ENCODE results near the gene MBNL1.
"Not testable (repeated sequence)": the region's sequence is repeated elsewhere in the genome, so short reads cannot be mapped to it uniquely, and the experiment has no call there.

The MBNL1 gene

GRCh38 chr3:152416808-152417580 is 148.3 kb downstream of the MBNL1 start:
- peak; percentile 27 for DNase-seq

- DNase-seq = no peak
These were observed 151.0 kb downstream of the MBNL1 start for GRCh38 chr3:152419748-152420147.

DNA sequence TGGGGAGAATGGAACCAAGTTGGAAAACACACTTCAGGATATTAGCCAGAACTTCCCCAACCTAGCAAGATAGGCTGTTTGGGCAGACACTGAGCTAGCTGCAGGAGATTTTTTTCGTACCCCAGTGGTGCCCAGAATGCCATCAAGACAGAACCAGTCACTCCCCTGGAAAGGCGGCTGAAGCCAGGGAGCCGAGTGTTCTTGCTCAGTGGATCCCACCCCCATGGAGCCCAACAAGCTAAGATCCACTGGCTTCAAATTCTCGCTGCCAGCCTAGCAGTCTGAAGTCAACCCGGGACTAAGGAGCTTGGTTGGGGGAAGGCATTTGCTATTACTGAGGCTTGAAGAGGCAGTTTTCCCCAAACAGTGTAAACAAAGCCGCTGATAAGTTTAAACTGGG is 152.4 kb downstream of the MBNL1 start:
- no peak for DNase-seq

DNA sequence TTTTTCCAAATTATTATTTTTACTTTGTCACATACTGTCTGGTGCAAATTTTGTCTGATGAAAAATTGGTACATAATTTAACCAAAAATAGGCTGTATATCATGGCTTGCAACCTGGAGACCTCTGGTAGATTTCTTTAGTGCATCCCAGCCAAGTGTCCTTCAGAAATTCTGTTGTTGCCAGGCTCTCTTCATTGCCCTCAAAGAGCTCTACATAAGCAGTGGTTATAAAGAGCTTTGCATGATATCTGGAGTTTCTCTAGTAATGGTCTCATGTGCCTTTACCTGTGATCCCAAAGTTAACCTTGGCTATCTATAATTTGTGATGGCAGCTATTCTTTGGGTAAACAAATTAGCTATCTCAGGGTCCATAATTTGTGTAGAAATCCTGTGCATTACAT is 157.7 kb downstream of the MBNL1 start:
- DNase-seq = no peak

GRCh38 chr3:152428577-152428976 is 159.8 kb downstream of the MBNL1 start:
- DNase-seq = no peak

DNA sequence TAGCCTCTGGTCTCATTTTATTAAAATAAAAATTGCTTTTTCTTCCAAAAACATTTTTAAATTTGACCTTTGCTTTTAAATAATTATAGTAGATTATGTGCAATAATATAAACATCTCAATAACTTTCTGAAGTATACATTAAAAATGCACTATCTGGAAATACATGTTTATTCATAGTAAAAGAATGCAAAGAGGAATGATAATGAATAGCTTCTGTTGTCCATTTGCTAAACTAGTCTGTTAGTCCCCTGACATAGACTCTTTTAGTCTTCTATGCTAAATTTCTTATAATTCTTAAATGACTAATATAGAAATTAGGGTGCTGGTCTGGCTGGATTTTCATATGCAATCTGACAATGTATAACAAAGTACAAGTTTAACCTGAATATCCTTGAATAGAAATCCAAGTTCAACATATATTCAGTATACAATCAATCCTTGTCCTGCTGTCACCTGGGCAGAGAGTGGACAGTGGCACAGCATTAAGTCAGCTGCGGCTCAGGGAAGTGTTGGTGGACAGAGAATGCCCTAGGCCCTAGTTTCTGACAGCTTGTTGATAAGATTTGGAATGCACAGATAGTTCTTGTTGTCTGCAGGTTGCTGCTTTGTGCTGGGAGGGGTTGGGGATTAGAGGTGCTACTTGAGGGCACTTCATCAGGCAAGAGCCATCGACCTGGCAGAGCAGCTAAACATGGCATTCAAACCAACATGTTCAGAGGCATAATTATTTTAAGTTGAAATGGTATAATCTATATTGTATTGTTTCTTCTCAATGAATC is 161.7 kb downstream of the MBNL1 start:
- DNase-seq = peak; percentile 41

- no peak for DNase-seq
These were observed 165.4 kb downstream of the MBNL1 start for GRCh38 chr3:152434142-152434541.

DNA sequence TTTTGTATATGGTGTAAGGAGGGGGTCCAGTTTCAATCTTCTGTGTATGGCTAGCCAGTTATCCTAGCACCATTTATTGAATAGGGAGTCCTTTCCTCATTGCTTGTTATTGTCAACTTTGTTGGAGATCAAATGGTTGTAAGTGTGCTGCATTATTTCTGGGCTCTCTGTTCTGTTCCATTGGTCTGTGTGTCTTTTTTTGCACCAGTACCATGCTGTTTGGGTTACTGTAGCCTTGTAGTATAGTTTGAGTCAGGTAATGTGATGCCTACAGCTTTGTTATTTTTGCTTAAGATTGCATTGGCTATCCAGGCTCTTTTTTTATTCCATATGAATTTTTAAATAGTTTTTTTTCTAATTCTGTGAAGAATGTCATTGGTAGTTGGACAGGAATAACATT is 166.5 kb downstream of the MBNL1 start:
- DNase-seq = not testable (repeated sequence)

DNA sequence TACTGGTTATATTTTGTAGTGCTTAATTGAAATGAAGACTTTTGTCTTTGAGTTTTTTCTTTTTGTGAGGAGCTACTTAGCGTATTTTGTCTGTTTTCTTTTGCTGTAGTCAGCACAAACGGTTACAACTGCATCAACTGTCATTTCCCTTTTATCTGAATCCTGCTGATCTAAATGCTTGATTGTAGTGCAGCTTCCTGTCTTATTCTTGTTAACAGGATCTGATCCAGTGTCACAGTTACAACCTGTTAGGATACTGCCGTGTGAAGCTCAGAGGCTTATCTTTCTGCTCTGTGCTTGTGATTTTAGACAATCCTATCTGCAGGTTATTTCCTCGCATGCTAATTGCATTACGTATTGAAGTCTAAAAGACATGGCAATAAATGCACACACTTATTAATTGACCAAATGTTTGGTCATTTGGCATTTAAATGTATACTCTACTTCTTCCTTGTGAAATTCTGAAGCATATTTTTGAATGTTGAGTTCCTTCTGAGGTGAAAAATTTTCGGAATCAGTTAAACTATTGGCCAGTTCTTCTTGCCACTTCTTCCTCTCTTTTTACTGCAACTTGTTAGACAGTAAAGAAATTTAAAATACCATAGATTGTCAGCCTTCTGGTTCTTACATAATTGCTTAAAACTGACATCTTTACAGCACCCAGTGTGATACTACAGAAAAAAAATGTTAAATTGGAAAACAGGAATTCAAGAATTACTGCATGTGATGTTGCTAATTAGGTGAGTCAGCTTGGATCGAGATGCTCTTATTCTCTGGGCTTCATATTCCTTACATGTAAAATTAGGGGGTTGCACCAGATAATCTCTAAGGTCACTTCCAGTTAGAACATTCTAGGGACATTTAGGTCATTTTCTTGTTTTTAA is 168.2 kb downstream of the MBNL1 start:
- DNase-seq = no peak

- DNase-seq = no peak
These were observed 169.5 kb downstream of the MBNL1 start for GRCh38 chr3:152438181-152438580.

- no peak for DNase-seq
These were observed 170.0 kb downstream of the MBNL1 start for GRCh38 chr3:152438706-152439105.

GRCh38 chr3:152440243-152440642 is 171.5 kb downstream of the MBNL1 start:
- not testable (repeated sequence) for DNase-seq

DNA sequence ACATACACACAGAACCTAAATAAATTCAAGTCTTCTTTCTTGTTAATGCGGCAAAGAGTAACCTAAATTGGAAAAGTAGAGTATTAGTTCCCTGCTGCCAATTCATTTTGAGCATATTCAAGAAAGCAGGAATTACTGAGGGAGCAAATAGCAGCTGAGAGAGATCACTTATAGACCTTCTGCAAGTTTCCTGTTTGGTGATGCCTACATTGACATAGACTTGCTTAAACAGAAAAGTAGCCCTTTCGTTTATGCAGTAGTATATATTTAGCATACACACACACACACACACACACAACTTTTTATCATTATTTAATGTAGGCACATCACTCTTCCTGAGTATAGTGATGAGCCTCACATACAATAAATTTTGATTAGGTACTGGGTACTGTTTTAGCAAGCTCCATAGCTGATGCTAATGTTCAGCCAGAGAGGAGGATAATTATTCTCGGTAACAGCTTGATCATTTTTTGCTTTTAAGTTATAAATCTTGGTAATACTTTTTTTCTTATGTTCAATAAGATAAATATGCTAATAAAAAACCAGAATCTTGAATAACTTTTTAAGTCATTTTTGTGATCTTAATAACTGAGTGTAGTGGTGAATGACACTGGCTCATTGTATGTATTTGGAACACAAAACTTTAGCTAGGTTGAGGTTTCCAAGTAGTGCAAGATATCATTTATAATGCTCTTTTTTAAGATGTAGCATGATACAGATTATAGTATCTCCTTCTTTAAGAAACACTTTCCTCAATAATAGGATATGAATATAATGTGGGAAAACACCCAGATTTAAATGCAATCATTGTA is 174.7 kb downstream of the MBNL1 start:
- DNase-seq = no peak

GRCh38 chr3:152444029-152444641 is 175.4 kb downstream of the MBNL1 start:
- DNase-seq = peak; percentile 61

DNA sequence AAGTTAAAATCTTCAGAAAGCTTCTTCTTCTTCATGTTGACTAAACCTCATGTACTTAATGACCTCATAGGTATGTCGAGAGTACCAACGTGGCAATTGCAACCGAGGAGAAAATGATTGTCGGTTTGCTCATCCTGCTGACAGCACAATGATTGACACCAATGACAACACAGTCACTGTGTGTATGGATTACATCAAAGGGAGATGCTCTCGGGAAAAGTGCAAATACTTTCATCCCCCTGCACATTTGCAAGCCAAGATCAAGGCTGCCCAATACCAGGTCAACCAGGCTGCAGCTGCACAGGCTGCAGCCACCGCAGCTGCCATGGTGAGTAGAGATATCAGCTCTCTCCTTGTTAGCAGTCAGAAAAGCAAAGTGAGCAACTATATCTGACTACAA is 176.5 kb downstream of the MBNL1 start:
- no peak for DNase-seq

DNA sequence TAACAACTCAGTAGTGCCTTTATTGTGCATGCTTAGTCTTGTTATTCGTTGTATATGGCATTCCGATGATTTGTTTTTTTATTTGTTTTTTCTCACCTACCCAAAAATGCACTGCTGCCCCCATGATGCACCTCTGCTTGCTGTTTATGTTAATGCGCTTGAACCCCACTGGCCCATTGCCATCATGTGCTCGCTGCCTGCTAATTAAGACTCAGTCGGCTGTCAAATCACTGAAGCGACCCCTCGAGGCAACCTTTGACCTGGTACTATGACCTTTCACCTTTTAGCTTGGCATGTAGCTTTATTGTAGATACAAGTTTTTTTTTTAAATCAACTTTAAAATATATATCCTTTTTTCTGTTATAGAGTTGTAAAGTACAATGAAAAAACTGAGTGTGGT is 177.8 kb downstream of the MBNL1 start:
- no peak for DNase-seq

GRCh38 chr3:152447511-152447910 is 178.8 kb downstream of the MBNL1 start:
- no peak for DNase-seq

DNA sequence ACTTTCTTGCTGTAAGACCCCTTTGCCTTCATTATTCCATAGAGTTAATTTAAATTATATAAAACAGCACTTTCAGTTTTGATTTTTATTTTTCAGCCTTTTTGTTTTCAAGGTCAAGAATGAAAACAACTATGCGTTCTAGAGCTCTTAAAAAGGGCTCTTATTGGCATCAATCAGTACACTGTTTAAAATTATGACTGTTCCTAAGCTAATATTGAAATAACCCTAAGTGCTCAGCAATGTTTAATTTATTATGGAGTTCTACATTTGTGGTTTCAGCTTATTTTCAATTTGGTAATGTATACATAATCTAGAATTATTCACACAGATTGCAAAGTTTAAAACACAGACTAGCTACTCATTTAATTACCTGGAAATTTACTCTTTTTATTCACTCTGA is 179.4 kb downstream of the MBNL1 start:
- DNase-seq = no peak

GRCh38 chr3:152452318-152452717 is 183.6 kb downstream of the MBNL1 start:
- peak; percentile 20 for DNase-seq

DNA sequence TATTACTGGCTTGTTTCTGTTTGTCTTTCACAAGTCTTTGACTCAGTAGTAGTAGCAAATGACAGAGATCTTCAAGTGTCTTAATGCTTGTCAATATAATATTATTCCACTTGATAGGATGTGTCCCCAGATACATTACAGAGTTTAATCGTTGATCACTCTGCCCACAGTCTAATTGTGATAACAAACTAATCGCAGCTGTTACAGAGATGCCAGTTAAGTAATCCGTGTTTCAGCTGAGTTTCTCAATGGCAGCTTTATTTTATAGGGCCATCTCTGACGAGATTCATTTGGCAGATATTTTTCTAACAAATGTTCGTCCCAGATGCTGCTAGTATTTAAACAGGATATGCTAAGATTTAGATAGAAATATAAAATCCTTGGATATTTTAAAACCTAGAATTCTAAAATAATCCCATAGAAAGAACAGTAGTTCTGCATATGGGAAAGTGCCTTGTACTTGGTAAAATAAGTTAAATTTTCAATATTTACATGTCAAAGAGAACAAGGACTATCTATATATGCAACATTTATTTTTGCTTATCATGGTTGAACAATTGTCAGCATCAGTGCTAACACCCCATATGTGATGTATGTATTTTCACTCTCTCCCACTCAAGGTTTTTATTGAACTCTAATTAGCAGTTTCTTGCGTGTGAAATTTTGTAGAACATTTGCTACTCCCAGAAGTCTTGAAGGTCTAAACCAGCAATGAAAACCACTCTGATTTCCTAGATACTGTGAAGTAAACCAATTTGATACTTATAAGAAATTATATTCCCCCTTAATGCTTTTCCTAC is 185.5 kb downstream of the MBNL1 start:
- no peak for DNase-seq

GRCh38 chr3:152455989-152456388 is 187.3 kb downstream of the MBNL1 start:
- no peak for DNase-seq

All from EL (cell line).